H1 (cell line): ENCODE results near the gene TNP2. TPM values are rescaled to one million over a fixed set of nuclear protein-coding genes. Genes with fewer than 3 reads are reported as not detected.
A peak's percentile ranks its signal among the peaks of the same experiment; 100 is the strongest.

Source experiments
- CTCF ChIA-PET: fragments of 300-600 bp; sonication (Branson Sonifier 250); formaldehyde crosslinking; loops from one replicate; lab custom pipeline; 2021; ENCODE audit not compliant: partially characterized antibody; lab: Charles Lee
- POLR2A ChIA-PET: fragments of 300-600 bp; sonication (Branson Sonifier 250); formaldehyde crosslinking; loops from one replicate; lab custom pipeline; 2021; ENCODE audit warnings: inconsistent platforms; ENCODE audit not compliant: partially characterized antibody; lab: Charles Lee
- DNase-seq, 2 experiments: peaks; one replicate each; pipeline versions ENCODE4 v3.0.0 to v3.0.0-alpha.2; 2010 to 2022; ENCODE audit warnings: low spot score in 2 of 2, low read depth in 1 of 2, mixed read lengths in 1 of 2
- FAIRE-seq: peaks from 2 replicates; lab custom pipeline; 2011; peaks lifted over from hg19 to GRCh38; lab: Jason Lieb, UNC
- H2AFZ ChIP-seq: 2 replicates; pipeline ENCODE4 v1.8.1; 2012; ENCODE audit warnings: low read length, inconsistent platforms
- H2AK5ac ChIP-seq: 2 replicates; pipeline ENCODE4 v1.6.1; 2013; ENCODE audit warnings: low read depth, low read length
- H2BK120ac ChIP-seq: replicated peaks from 2 replicates; pipeline ENCODE3; 2013; ENCODE audit warnings: low read depth, low read length, inconsistent platforms
- H2BK12ac ChIP-seq: 2 replicates; pipeline ENCODE4 v1.6.1; 2013; ENCODE audit warnings: low read depth, low read length
- H2BK15ac ChIP-seq: 2 replicates; pipeline ENCODE4 v1.6.1; 2013; ENCODE audit warnings: low read length
- H2BK20ac ChIP-seq: 2 replicates; pipeline ENCODE4 v1.6.1; 2013; ENCODE audit warnings: low read length
- H2BK5ac ChIP-seq: 2 replicates; pipeline ENCODE4 v1.6.1; 2013; ENCODE audit warnings: low read depth, low read length
- H3K14ac ChIP-seq: 2 replicates; pipeline ENCODE4 v1.6.1; 2013; ENCODE audit warnings: inconsistent platforms; ENCODE audit not compliant: insufficient read length
- H3K18ac ChIP-seq: 2 replicates; pipeline ENCODE4 v1.6.1; 2013; ENCODE audit warnings: low read length; ENCODE audit errors: extremely low read depth
- H3K23ac ChIP-seq: 2 replicates; pipeline ENCODE4 v1.6.1; 2013; ENCODE audit warnings: inconsistent platforms; ENCODE audit not compliant: insufficient read length
- H3K23me2 ChIP-seq: 2 replicates; pipeline ENCODE4 v1.6.1; 2013; ENCODE audit warnings: low read depth, low read length
- H3K27ac ChIP-seq: 2 replicates; pipeline ENCODE4 v1.6.1; 2011; ENCODE audit warnings: low read depth, low read length, inconsistent platforms
- H3K27me3 ChIP-seq, 4 experiments: replicated peaks in 1 of 4; 1 replicate in 1 of 4; 2 replicates in 3 of 4; pipeline versions ENCODE4 v1.6.1 to v1.8.1; 2011 to 2013; ENCODE audit warnings: low read length in 3 of 4, mild to moderate bottlenecking in 3 of 4, inconsistent platforms in 2 of 4, mixed read lengths in 2 of 4, moderate library complexity in 1 of 4; ENCODE audit not compliant: control insufficient read depth in 3 of 4, insufficient read depth in 3 of 4; ENCODE audit errors: extremely low read depth in 1 of 4
- H3K36me3 ChIP-seq, 4 experiments: 2 replicates each; pipeline versions ENCODE4 v1.6.1 to v1.8.1; 2011 to 2013; ENCODE audit warnings: mild to moderate bottlenecking in 4 of 4, low read length in 3 of 4, moderate library complexity in 2 of 4, control low read depth in 1 of 4, inconsistent platforms in 1 of 4; ENCODE audit not compliant: insufficient read depth in 4 of 4, control insufficient read depth in 2 of 4
- H3K4ac ChIP-seq: replicated peaks from 2 replicates; pipeline ENCODE3; 2013; ENCODE audit warnings: low read length, low read depth, mixed read lengths, inconsistent platforms; ENCODE audit not compliant: insufficient read length
- H3K4me1 ChIP-seq, 4 experiments: replicated peaks in 1 of 4; 1 replicate in 1 of 4; 2 replicates in 3 of 4; pipeline versions ENCODE4 v1.6.1 to v1.8.1; 2011 to 2013; ENCODE audit warnings: low read length in 3 of 4, inconsistent platforms in 2 of 4, mixed read lengths in 1 of 4; ENCODE audit not compliant: insufficient read depth in 4 of 4, control insufficient read depth in 3 of 4
- H3K4me2 ChIP-seq, 2 experiments: 2 replicates each; pipeline versions ENCODE4 v1.6.1 to v1.8.1; 2011 to 2013; ENCODE audit warnings: low read depth in 2 of 2, low read length in 2 of 2, control low read depth in 1 of 2, inconsistent platforms in 1 of 2, mild to moderate bottlenecking in 1 of 2; ENCODE audit not compliant: insufficient read depth in 1 of 2
- H3K4me3 ChIP-seq, 4 experiments: fragments of 200-600, 300-600 bp in 1 of 4; sonication (generic), shearing (Covaris generic), sonication (Bioruptor Twin) in 1 of 4; 2 replicates each; pipeline versions ENCODE4 v1.5.1 to v1.8.1; 2011 to 2016; ENCODE audit warnings: low read length in 4 of 4, low read depth in 3 of 4, control low read depth in 2 of 4, inconsistent platforms in 2 of 4, mild to moderate bottlenecking in 2 of 4, mixed read lengths in 1 of 4, moderate library complexity in 1 of 4; ENCODE audit not compliant: insufficient read depth in 2 of 4; ENCODE audit errors: extremely low read depth in 1 of 4
- H3K56ac ChIP-seq: replicated peaks from 2 replicates; pipeline ENCODE3; 2013; ENCODE audit warnings: low read depth, mild to moderate bottlenecking, mixed read lengths, low read length, inconsistent platforms; ENCODE audit not compliant: insufficient read length
- H3K79me1 ChIP-seq: 2 replicates; pipeline ENCODE4 v1.6.1; 2013; ENCODE audit warnings: low read depth, low read length, control low read depth
- H3K79me2 ChIP-seq, 2 experiments: 2 replicates each; pipeline versions ENCODE4 v1.6.1 to v1.8.1; 2012 to 2013; ENCODE audit warnings: low read length in 2 of 2, mild to moderate bottlenecking in 2 of 2, inconsistent platforms in 1 of 2; ENCODE audit not compliant: insufficient read depth in 2 of 2, control insufficient read depth in 1 of 2
- H3K9ac ChIP-seq, 4 experiments: replicated peaks in 1 of 4; 1 replicate in 1 of 4; 2 replicates in 3 of 4; pipeline versions ENCODE4 v1.6.1 to v1.8.1; 2011 to 2013; ENCODE audit warnings: low read depth in 3 of 4, low read length in 3 of 4, control low read depth in 2 of 4, mild to moderate bottlenecking in 2 of 4, moderate library complexity in 2 of 4, inconsistent platforms in 1 of 4; ENCODE audit errors: extremely low read depth in 1 of 4
- H3K9me3 ChIP-seq, 2 experiments: 2 replicates each; pipeline versions ENCODE4 v1.6.1 to v1.8.1; 2012 to 2013; ENCODE audit warnings: mild to moderate bottlenecking in 2 of 2, moderate library complexity in 2 of 2, control low read depth in 1 of 2, inconsistent platforms in 1 of 2, low read depth in 1 of 2, low read length in 1 of 2, mixed read lengths in 1 of 2; ENCODE audit not compliant: insufficient read depth in 2 of 2
- H4K20me1 ChIP-seq, 2 experiments: replicated peaks in 1 of 2; 2 replicates each; pipeline versions ENCODE3 to v1.8.1; 2011 to 2013; ENCODE audit warnings: inconsistent platforms in 2 of 2, low read length in 2 of 2, mild to moderate bottlenecking in 1 of 2; ENCODE audit not compliant: insufficient read depth in 2 of 2, control insufficient read depth in 1 of 2
- H4K5ac ChIP-seq: 2 replicates; pipeline ENCODE4 v1.6.1; 2013; ENCODE audit warnings: low read length, low read depth, mixed read lengths, inconsistent platforms; ENCODE audit not compliant: insufficient read length
- H4K8ac ChIP-seq: 2 replicates; pipeline ENCODE4 v1.8.0; 2013; ENCODE audit warnings: mild to moderate bottlenecking, moderate library complexity, low read length, inconsistent platforms; ENCODE audit not compliant: insufficient read depth; ENCODE audit errors: extremely low read depth
- H4K91ac ChIP-seq: replicated peaks from 2 replicates; pipeline ENCODE3; 2013; ENCODE audit warnings: low read length, mixed read lengths, inconsistent platforms; ENCODE audit not compliant: insufficient read length
- KDM1A ChIP-seq: fragments of 200-600, 300-600 bp; sonication (generic); IDR thresholded peaks from 2 replicates; pipeline ENCODE4 v1.7.1; 2016; ENCODE audit warnings: mild to moderate bottlenecking, low read length, borderline replicate concordance
- SP4 ChIP-seq: IDR thresholded peaks from 2 replicates; pipeline ENCODE4 v1.6.1; 2012; ENCODE audit warnings: low read length, inconsistent platforms
- WGBS, 2 experiments: shearing (Covaris generic) in 1 of 2; methylation state at CpG; one replicate each; pipeline versions ENCODE4 v1.1.6 to v1.1.7; 2013 to 2015; ENCODE audit warnings: low lambda C conversion rate in 2 of 2, mixed read lengths in 2 of 2, inconsistent platforms in 1 of 2, low coverage in 1 of 2, missing lambda C conversion rate in 1 of 2; ENCODE audit not compliant: insufficient replicate concordance in 2 of 2, insufficient coverage in 1 of 2, insufficient read length in 1 of 2; ENCODE audit errors: extremely low coverage in 1 of 2, missing lambda C conversion rate in 1 of 2; 5-methylcytosine and 5-hydroxymethylcytosine counted together
- polyA plus RNA-seq, 7 experiments: library from polyadenylated mRNA; depleted of rRNA in 3 of 7; stranded (reverse) in 5 of 7; unstranded in 2 of 7; fragments of >200 nt in 5 of 7; fragments of 200-250 nt in 2 of 7; gene quantifications; 1 replicate in 5 of 7; 2 replicates in 1 of 7; 4 replicates in 1 of 7; pipeline versions ENCODE4 v1.2.1 to v1.2.3, GENCODE V29; 2011 to 2013; ENCODE audit warnings: missing spikeins in 2 of 7, mixed read lengths in 2 of 7
- total RNA-seq: library from RNA; stranded (reverse); fragmentation: NEBNext Ultra II Directional; extraction: Animal tissue kit (Norgen Biotek cat#: 25700); gene quantifications from 2 replicates; pipeline ENCODE4 v1.2.1, GENCODE V29; 2021

The TNP2 gene
- total and polyA plus RNA-seq, 2 of the 8 experiments (the other 6 are each of a cell fraction or from before 2014, with no cell fraction given) = not detected

DNA sequence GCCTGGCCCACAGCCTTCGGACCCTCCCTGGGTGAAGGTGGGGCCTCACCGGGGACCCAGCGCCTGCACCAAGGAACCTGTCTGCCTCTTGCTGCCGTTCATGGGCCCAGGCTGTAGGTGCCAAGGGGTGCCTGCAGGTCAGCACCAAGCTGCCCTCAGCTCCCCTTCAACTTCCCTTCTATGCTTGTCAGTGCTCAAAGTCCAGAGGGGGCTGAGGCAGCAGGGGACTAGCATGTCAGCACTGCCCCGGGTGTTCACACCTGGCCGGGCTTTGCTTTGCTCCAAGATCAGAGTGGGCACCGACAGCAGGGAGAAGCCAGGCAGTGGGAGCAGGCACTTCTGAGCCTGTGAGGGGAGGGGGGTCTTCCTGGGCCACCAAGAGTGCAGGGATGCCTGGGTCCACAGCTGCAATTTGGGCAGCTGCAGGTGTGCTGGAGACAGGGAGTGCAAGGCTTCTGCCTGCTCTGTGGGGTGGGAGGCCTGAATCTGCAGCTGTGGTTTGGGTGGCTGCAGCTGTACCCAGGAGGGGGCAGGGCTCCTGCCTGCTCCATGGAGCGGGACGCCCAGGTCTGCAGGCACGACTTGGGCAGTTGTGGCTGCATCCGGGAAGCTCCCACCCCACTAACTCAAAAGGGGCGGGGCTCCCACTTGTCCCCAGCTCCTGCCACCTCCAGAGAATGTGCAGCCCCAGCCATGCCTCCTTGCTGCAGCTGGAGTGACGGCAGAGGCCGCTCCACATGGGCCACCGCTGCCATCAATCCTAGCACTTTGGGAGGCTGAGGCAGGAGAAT, 39.6 kb upstream of the TNP2 start:
- H3K4me1 ChIP-seq = peaks cover 10 to 24% (median 11%) of the 10 kb centered on the region in 4 experiments
- peak overlapping the region; percentile 90; the same call in 1 of the 2 replicates for H2BK5ac ChIP-seq
- DNase-seq (no peak), FAIRE-seq (no peak)
- H2AFZ ChIP-seq = no peak overlapping the region
- no peak overlapping the region for H3K27ac ChIP-seq
- no peak overlapping the region for H3K4me2 ChIP-seq
- 0 out of 2 replicates have a peak, but pooled peaks have one; percentile 17 for TF ChIP-seq KDM1A
- no peak for TF ChIP-seq SP4
- peak overlapping the region; percentile 72; the same call in 1 of the 2 replicates for H2BK15ac ChIP-seq
- peak overlapping the region; percentile 71; the same call in 1 of the 2 replicates for H3K18ac ChIP-seq
- WGBS, 2 experiments = 87% methylated on average over 15 of the region's 15 CpGs; no CpG with 5 or more reads in 1 of the 2 experiments
- H2BK12ac ChIP-seq = peak overlapping the region; percentile 69; the same call in 1 of the 2 replicates
- no peaks in the 10 kb centered on the region for H3K79me2 ChIP-seq
- no peak overlapping the region for H3K14ac ChIP-seq
- H3K4ac ChIP-seq = no peak overlapping the region
- no peak overlapping the region for H3K4me3 ChIP-seq
- ChIA-PET CTCF (interaction anchor here (0.7 to 2.6 kb wide), 6 partner anchors 11 to 79 kb away, joined by 3 to 7 read pairs (median 4); partner anchors contain the start of gene SOCS1), POLR2A (interaction anchor here (0.9 to 1.8 kb wide), 7 partner anchors 11 to 57 kb away, joined by 3 to 6 read pairs (median 4); partner anchors contain the start of gene SOCS1)
- peak overlapping the region; percentile 93 for H2BK20ac ChIP-seq
- H4K91ac ChIP-seq = peak overlapping the region; percentile 95
- no peaks in the 10 kb centered on the region for H4K20me1 ChIP-seq
- no peaks in the 10 kb centered on the region for H3K79me1 ChIP-seq
- H3K27me3 ChIP-seq = no peaks in the 10 kb centered on the region
- H4K8ac ChIP-seq = no peak overlapping the region
- no peak overlapping the region for H3K9ac ChIP-seq
- no peaks in the 10 kb centered on the region for H3K36me3 ChIP-seq
- no peaks in the 10 kb centered on the region for H3K9me3 ChIP-seq
- peak overlapping the region; percentile 79 for H2BK120ac ChIP-seq
- H3K23me2 ChIP-seq = no peaks in the 10 kb centered on the region; the same call in 1 of the 2 replicates
- peak overlapping the region; percentile 44; the same call in 1 of the 2 replicates for H2AK5ac ChIP-seq
- H3K23ac ChIP-seq = no peak overlapping the region
- H4K5ac ChIP-seq = no peak overlapping the region
- H3K56ac ChIP-seq = no peak overlapping the region
